Measurements from ENCODE around the gene ERCC6L2.

GRCh38 chr9:95910770-95911340 lies 35.4 kb downstream of the ERCC6L2 start:
- no peak for TF ChIP-seq CTCF (IDR thresholded peaks at IDR 0.05)
- TF ChIP-seq POLR2A (IDR thresholded peaks at IDR 0.05): no peak
